ENCODE data around the gene YEATS4.
A peak's percentile ranks its signal among the peaks of the same experiment; 100 is the strongest.

The YEATS4 gene

GRCh38 chr12:69388371-69388770, 28.8 kb downstream of the YEATS4 start:
- no peak for DNase-seq

DNA sequence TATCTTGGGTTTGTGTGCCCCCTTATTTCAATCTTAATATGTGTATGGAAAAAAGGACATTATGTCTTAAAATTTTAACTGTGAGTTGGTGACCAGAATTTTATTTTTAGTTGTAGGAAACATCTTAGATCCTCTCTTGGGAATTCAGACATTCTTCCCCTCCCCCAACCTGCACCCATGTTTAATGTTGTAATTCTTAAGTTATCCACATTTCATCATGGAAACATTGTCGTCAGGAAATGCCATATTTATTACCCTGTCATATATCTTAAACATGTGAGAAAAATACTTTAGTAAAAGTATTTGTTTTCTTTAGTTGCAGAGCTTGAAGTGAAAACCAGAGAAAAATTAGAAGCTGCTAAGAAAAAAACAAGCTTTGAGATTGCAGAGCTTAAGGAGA, 30.3 kb downstream of the YEATS4 start:
- DNase-seq, result no peak

GRCh38 chr12:69392179-69392928, 32.8 kb downstream of the YEATS4 start:
- no peak for DNase-seq

- DNase-seq, result no peak
Observed at GRCh38 chr12:69396041-69396440, 36.5 kb downstream of the YEATS4 start.

DNA sequence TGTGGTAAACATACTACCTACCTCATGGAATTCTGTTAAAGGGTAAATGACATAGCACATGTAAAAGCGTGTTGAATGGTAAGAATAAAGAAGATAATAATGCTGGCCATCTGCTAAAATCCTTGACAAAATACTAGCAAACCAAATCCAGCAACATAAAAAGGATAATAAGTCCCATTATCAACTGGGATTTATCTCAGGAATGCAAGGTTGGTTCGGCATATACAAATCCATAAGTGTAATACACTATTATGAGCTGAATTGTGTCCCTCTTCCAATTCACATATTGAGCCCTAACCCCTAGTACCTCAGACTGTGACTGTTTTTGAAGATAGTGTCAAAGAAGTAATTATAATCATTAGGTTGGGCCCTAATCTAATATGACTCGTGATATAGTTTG, 37.4 kb downstream of the YEATS4 start:
- no peak for DNase-seq

DNA sequence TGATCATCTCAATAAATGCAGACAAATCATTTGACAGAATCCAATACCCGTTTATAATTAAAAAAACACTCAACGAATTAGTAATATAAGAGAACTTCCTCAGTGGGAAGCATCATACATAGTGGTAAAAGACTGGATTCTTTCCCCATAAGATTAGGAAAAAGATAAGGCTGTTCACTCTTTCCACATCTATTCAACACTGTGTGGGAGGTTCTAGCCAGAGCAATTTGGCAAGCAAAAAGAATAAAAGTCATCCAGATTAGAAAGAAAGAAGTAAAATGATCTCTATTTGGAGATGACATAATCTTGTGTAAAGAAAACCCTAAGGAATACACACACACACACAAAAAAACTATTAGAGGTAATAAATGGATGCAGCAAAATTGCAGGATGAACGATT, 38.4 kb downstream of the YEATS4 start:
- DNase-seq, result no peak

GRCh38 chr12:69401940-69402339, 42.4 kb downstream of the YEATS4 start:
- DNase-seq, result no peak

DNA sequence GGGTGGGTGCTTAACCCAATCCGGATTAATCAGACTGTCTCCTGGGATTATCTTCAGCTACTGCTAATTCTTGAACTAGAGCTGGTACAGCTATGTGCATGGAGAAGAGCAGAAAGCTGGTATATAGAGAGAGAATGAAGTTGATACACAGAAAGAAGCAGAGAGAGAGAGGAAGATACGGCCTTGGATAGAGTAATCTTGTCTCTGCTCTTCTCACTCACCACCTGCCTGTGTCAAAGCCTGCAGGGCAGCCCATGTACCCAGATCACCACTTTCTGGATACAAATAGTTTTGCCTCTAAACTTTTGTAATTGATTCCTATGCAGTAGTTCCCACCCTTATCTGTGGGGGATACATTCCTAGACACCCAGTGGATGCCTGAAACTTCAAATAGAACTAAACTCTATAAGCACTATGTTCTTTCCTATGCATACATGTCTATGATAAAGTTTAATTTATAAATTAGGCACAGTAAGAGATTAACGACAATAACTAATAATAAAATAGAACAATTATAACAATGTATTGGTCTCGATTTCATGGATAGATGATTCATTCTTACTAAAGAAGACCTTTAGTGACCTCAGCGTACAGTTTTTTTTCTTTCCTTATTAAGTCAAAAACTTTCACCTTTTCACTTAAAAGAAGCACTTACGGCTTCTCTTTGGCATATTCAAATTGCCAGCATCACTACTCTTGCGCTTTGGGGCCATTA, 45.5 kb downstream of the YEATS4 start:
- DNase-seq, result no peak

- DNase-seq, result no peak
Observed at GRCh38 chr12:69405566-69405865, 46.0 kb downstream of the YEATS4 start.

DNA sequence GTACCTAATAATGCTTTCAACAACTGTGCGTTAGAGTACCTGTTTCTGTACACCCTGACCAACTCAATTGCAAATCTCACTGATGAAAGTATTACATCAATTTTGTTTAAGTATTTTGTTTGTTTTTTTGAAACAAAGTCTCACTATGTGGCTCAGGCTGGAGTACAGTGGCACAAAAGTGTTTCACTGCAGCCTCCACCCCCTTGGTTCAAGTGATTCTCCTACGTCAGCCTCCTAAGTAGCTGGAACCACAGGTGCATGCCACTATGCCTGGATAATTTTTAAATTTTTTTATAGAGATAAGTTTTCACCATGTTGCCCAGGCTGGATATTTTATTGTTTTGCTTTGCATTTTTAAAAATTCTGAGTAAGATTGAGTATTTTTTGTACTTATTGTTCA, 46.7 kb downstream of the YEATS4 start:
- DNase-seq, result no peak

- DNase-seq, result no peak
Observed at GRCh38 chr12:69410571-69410970, 51.0 kb downstream of the YEATS4 start.

DNA sequence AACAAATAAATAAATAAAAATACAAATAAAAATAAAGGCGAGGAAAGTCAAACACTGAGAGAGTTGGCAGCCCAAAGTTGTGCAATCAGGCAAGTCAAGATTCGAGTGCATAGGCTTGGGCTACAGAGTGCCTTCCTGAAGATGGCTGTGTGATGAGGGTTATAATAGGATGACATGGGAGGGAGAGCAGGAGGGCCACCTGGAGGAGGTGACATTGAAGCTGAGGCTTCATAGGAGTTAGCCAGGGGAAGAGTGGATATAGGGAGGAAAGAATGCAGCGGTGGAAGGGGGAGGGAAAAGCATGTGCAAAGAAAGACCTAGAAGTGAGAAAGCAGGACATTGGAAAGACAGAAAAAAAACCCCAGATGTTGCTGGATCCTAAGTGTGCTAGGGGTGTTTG, 53.1 kb downstream of the YEATS4 start:
- DNase-seq, result no peak

DNA sequence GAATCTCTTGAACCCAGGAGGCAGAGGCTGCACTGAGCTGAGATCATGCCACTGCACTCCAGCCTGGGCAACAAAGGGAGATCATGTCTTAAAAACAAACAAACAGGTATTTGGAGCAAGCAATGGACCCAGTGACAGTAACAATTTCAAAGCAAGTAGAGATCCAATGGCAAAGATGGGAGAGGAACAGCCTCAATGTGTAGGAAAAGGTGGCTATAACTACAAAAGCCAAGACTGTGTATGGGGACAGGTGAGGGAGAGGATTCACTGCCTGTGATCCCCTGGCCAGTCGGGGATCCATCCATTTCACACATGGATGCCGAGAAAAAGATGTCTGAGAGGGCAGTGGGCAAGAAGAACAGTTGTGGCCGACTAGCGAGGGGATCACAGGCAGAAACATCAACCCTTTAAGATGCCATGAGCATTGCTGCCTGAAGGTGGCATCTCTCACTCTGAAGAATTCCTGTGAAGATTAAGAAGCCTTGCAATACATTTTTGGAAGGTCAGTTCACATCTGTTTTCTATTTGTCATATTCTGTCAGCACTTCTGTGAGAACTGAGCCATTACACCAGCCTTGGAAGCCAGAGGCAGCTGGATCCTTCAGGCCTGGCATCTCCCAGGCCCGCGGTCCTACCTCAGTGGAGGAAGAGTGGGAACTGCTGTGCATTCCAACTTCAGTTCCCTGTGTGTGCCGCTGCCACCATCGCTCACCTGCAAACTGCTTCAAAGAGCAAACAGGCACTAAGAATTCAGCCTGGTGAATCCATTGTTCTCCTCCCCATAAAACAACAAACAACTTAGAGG, 56.1 kb downstream of the YEATS4 start:
- peak; percentile 58 for DNase-seq

DNA sequence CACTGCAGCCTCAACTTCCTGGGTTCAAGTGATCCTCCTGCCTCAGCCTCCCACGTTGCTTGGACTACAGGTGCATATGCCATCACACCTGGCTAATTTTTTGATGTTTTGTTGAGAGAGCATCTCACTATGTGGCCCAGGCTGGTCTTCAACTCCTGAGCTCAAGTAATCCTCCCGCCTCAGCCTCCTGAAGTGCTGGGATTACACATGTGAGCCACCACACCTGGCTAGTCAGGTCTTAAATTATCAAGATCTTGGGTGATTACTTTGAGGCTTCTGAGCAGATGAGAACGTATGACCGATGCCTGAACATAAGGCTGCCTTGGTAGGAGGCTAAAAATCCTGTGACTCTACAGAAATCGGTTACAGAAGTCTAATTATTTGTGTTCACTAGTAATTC, 57.7 kb downstream of the YEATS4 start:
- DNase-seq, result no peak

GRCh38 chr12:69417741-69418167, 58.2 kb downstream of the YEATS4 start:
- no peak for DNase-seq

- DNase-seq, result no peak
Observed at GRCh38 chr12:69419701-69420100, 60.2 kb downstream of the YEATS4 start.

GRCh38 chr12:69421548-69421947, 62.0 kb downstream of the YEATS4 start:
- DNase-seq, result no peak

GRCh38 chr12:69423037-69423905, 63.7 kb downstream of the YEATS4 start:
- DNase-seq, result no peak

DNA sequence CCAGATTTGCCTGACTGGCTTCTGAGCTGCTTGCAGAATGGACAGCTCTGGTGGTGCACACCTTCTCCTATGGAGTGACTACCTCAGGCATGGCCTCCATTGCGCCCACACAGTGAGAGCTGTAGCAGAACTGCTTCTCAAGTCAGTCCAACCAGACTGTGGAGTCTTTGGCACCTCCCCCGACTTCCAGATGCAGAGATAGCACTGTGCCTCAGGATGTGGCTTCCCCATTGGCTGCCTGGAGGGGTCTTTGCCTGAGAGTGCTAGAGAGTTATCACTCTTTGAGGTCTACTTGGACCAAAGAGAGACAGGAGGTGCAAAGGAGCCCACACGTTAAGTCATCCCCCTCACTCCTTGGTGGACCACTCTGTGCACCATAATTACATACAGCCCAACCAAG, 65.9 kb downstream of the YEATS4 start:
- no peak for DNase-seq

GRCh38 chr12:69428351-69429073, 69.0 kb downstream of the YEATS4 start:
- DNase-seq, result no peak

DNA sequence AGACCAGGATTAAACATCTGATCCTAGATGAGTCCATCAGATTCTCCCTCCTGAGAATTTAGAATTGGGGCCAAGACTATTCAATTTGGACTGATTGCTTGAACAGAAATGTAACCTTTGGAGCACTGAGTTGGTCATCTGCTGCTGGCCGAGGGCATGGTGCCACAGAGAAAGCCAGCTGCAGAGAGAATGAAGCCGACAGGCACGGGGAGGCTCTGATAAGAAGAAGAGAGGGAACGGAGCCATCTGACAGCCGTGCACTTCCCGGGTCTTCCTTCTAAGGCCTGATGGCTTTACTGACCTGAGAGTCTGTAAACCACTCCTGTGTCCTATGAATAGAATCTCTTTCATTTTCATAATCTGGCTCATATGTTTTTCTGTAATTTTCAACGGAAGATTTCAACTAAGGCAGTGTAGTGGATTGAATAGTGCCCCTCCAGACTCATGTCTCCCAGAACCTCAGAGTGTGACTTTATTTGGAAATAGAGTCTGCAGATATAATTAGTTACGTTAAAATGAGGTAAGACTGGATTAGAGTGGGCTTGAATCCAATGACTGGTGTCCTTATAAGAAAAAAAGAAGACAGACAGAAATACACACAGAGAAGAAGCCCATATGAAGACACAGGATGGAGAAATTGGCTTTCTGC, 71.5 kb downstream of the YEATS4 start:
- DNase-seq, result no peak

Data from right kidney (tissue), 1 donor.